GM12872 (cell line): ENCODE data around the gene TNFAIP1.

Experiments
- CTCF ChIP-seq: IDR thresholded peaks from 3 replicates; pipeline ENCODE4 v1.5.1; 2011; ENCODE audit warnings: low read depth, mild to moderate bottlenecking, low read length, moderate library complexity; ENCODE audit not compliant: insufficient read depth

The TNFAIP1 gene

GRCh38 chr17:28366605-28367004, 31.0 kb downstream of the TNFAIP1 start:
- TF ChIP-seq CTCF, result peak; percentile 36; the same call in 2 of the 3 replicates

GRCh38 chr17:28367641-28368305, 32.2 kb downstream of the TNFAIP1 start:
- no peak for TF ChIP-seq CTCF

GRCh38 chr17:28368306-28368831, 32.8 kb downstream of the TNFAIP1 start:
- no peak for TF ChIP-seq CTCF

- TF ChIP-seq CTCF, result no peak
Measured at GRCh38 chr17:28368915-28369683, 33.5 kb downstream of the TNFAIP1 start.

GRCh38 chr17:28369684-28370034, 34.1 kb downstream of the TNFAIP1 start:
- TF ChIP-seq CTCF, result no peak

- TF ChIP-seq CTCF, result no peak
Measured at GRCh38 chr17:28370035-28370743, 34.6 kb downstream of the TNFAIP1 start, which contains the start of gene VTN. VTN (minus strand) TSS chr17:28370307; CDS start chr17:28370203, 104 bp downstream.

- no peak for TF ChIP-seq CTCF
Measured at GRCh38 chr17:28370744-28371103, 35.2 kb downstream of the TNFAIP1 start.
